Subcutaneous abdominal adipose tissue (tissue), 5 donors: ENCODE measurements around the gene PRF1.

Experiments
- H3K27ac ChIP-seq: one replicate; pipeline ENCODE4 v1.7.0; 2013; ENCODE audit warnings: low read depth, mild to moderate bottlenecking, inconsistent platforms, low read length, moderate library complexity
- H3K27me3 ChIP-seq, 5 donors: one replicate each; pipeline ENCODE4 v1.7.0; 2013; ENCODE audit warnings: low read length in 5 of 5, inconsistent platforms in 1 of 5; ENCODE audit not compliant: control insufficient read depth in 5 of 5, insufficient read depth in 4 of 5
- H3K36me3 ChIP-seq, 5 donors: one replicate each; pipeline ENCODE4 v1.7.0; 2013; ENCODE audit warnings: low read length in 5 of 5; ENCODE audit not compliant: control insufficient read depth in 5 of 5, insufficient read depth in 5 of 5
- H3K4me1 ChIP-seq, 5 donors: one replicate each; pipeline ENCODE4 v1.7.0; 2013; ENCODE audit warnings: low read length in 5 of 5, mild to moderate bottlenecking in 3 of 5, moderate library complexity in 1 of 5; ENCODE audit not compliant: control insufficient read depth in 5 of 5, insufficient read depth in 5 of 5
- H3K4me3 ChIP-seq, 5 donors: one replicate each; pipeline ENCODE4 v1.7.0; 2013; ENCODE audit warnings: low read length in 5 of 5, low read depth in 1 of 5
- H3K9ac ChIP-seq, 5 donors: one replicate each; pipeline ENCODE4 v1.7.0; 2013; ENCODE audit warnings: low read length in 5 of 5, mild to moderate bottlenecking in 4 of 5, moderate library complexity in 3 of 5
- H3K9me3 ChIP-seq, 5 donors: one replicate each; pipeline ENCODE4 v1.7.0; 2013; ENCODE audit warnings: low read length in 5 of 5; ENCODE audit not compliant: control insufficient read depth in 5 of 5
- donor health status: healthy.
- donor health status: healthy.
- donor health status: healthy.
- donor health status: healthy.
- donor health status: healthy.

PRF1 gene

DNA sequence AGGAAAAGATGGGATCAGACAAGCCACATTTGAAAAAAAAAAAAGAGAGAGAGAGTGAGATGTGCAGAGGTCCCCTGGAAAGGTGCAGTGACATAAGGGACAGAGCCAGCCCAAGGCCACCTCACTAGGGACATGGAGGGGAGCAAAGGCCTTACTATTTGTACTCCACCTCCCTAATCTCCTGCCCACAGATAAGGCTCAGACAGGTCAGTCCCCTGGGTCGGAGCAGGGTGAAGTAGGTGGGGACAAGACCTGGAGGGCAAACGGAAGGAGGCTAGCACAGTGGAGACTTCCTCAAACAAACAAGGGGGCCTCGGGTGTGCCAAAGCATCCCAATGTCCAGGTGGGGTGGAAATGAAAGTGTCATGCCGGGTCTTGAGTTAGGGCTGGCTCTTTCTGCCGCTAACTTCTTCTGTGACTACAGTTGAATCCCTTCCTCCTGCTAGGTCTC lies 7.0 kb downstream of the PRF1 start:
- H3K9me3 ChIP-seq = no peaks in the 10 kb centered on the region
- no peak overlapping the region for H3K4me3 ChIP-seq
- H3K27me3 ChIP-seq = peaks cover 0 to 3% (median 0%) of the 10 kb centered on the region in 5 donors
- no peak overlapping the region for H3K9ac ChIP-seq
- H3K27ac ChIP-seq = no peak overlapping the region
- no peaks in the 10 kb centered on the region for H3K4me1 ChIP-seq
- H3K36me3 ChIP-seq = no peaks in the 10 kb centered on the region

DNA sequence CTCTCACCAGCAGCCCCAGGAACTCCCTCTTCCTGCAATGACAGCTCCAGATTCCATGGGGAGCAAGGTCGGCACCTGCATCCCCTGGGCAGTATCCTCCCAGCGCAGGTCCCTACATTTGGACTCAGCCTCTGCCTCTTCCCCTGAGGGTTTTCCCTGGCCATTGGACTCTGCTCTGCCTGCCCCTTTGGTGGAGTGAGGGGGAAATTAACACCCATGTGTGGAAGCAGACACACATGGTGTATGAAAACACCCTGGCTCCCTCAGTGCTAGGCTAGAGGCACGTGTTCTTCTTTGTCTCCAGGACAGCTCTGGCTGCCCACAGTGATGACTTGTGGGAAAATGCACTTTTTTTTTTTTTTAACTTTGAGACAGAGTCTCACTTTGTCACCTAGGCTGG lies 8.4 kb downstream of the PRF1 start:
- Histone ChIP-seq H3K27me3 (peaks cover 0 to 3% (median 0%) of the 10 kb centered on the region in 5 donors), H3K27ac (no peak overlapping the region), H3K4me1 (peaks cover 0 to 13% (median 3%) of the 10 kb centered on the region in 5 donors), H3K36me3 (no peaks in the 10 kb centered on the region), H3K4me3 (no peak overlapping the region), H3K9ac (no peak overlapping the region), H3K9me3 (no peaks in the 10 kb centered on the region)

- Histone ChIP-seq H3K4me1 (peaks cover 0 to 15% (median 3%) of the 10 kb centered on the region in 5 donors), H3K4me3 (no peak overlapping the region), H3K36me3 (no peaks in the 10 kb centered on the region), H3K27me3 (peaks cover 0 to 3% (median 0%) of the 10 kb centered on the region in 5 donors), H3K27ac (no peak overlapping the region), H3K9ac (no peak overlapping the region), H3K9me3 (no peaks in the 10 kb centered on the region)
Observed at GRCh38 chr10:70593513-70593890, 9.0 kb downstream of the PRF1 start.

- H3K4me1 ChIP-seq = peaks cover 0 to 15% (median 3%) of the 10 kb centered on the region in 5 donors
- H3K4me3 ChIP-seq = no peak overlapping the region
- H3K9me3 ChIP-seq = no peaks in the 10 kb centered on the region
- no peak overlapping the region for H3K9ac ChIP-seq
- H3K27ac ChIP-seq = no peak overlapping the region
- H3K36me3 ChIP-seq = no peaks in the 10 kb centered on the region
- H3K27me3 ChIP-seq = peaks cover 0 to 3% (median 0%) of the 10 kb centered on the region in 5 donors
Observed at GRCh38 chr10:70592746-70593512, 9.6 kb downstream of the PRF1 start.

GRCh38 chr10:70592186-70592735 lies 10.3 kb downstream of the PRF1 start:
- Histone ChIP-seq H3K9ac (no peak overlapping the region), H3K36me3 (no peaks in the 10 kb centered on the region), H3K4me3 (no peak overlapping the region), H3K27ac (no peak overlapping the region), H3K27me3 (peaks cover 0 to 3% (median 0%) of the 10 kb centered on the region in 5 donors), H3K9me3 (no peaks in the 10 kb centered on the region), H3K4me1 (peaks cover 0 to 15% (median 3%) of the 10 kb centered on the region in 5 donors)

DNA sequence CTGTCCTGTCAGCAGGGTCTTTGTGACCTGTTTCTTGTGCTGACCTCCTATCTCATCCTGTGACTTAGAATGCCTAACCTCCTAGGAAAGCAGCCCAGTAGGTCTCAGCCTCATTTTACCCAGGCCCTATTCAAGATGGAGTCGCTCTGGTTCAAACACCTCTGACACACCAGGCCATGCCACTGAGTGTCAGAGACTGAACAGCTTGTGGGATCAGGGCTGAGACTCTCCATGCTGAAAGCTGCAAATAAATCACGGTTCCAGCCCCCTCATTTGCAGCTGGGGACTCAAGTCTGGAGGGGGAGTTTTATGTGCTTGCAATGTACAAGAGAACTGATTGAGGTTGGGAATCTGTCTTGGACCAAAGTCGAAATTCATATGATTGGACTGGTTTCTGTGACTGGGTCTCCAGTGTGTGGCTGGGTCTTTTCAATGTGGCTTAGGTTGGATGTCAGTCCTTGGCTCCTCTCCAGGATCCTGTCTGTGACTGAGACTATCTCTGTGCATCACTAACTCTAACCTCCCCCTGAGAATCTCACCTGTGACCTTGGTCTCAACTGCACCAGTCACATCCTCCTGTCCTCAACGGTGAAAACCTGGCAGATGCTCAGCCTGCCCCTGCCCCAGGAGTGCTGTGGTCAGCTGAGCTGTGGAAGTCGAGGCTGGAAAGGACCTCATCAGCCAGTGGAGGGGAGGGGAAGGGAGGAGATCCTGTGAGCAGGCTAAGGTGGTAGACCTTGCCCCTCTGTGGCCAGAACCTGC lies 11.7 kb downstream of the PRF1 start:
- no peak overlapping the region for H3K4me3 ChIP-seq
- no peaks in the 10 kb centered on the region for H3K36me3 ChIP-seq
- H3K27me3 ChIP-seq = peaks cover 0 to 3% (median 0%) of the 10 kb centered on the region in 5 donors
- no peaks in the 10 kb centered on the region for H3K9me3 ChIP-seq
- peaks cover 0 to 15% (median 3%) of the 10 kb centered on the region in 5 donors for H3K4me1 ChIP-seq
- no peak overlapping the region for H3K27ac ChIP-seq
- no peak overlapping the region for H3K9ac ChIP-seq

- H3K9ac ChIP-seq = no peak overlapping the region
- H3K36me3 ChIP-seq = no peaks in the 10 kb centered on the region
- no peaks in the 10 kb centered on the region for H3K9me3 ChIP-seq
- no peak overlapping the region for H3K4me3 ChIP-seq
- H3K27ac ChIP-seq = no peak overlapping the region
- H3K27me3 ChIP-seq = peaks cover 0 to 4% (median 3%) of the 10 kb centered on the region in 5 donors
- peaks cover 0 to 20% (median 6%) of the 10 kb centered on the region in 5 donors for H3K4me1 ChIP-seq
Observed at GRCh38 chr10:70589762-70590654, 12.5 kb downstream of the PRF1 start.

- Histone ChIP-seq H3K9ac (no peak overlapping the region), H3K4me1 (peaks cover 0 to 26% (median 11%) of the 10 kb centered on the region in 5 donors), H3K36me3 (no peaks in the 10 kb centered on the region), H3K27me3 (peaks cover 0 to 4% (median 0%) of the 10 kb centered on the region in 5 donors), H3K27ac (no peak overlapping the region), H3K4me3 (no peak overlapping the region), H3K9me3 (no peaks in the 10 kb centered on the region)
Observed at GRCh38 chr10:70588859-70589570, 13.5 kb downstream of the PRF1 start.

GRCh38 chr10:70588255-70588654 lies 14.3 kb downstream of the PRF1 start:
- H3K4me1 ChIP-seq = peaks cover 0 to 33% (median 11%) of the 10 kb centered on the region in 5 donors
- no peak overlapping the region for H3K27ac ChIP-seq

More at GRCh38 chr10:70588255-70588654, 14.3 kb downstream of the PRF1 start:
- Histone ChIP-seq H3K27me3 (peaks cover 0 to 4% (median 3%) of the 10 kb centered on the region in 5 donors), H3K36me3 (no peaks in the 10 kb centered on the region), H3K9me3 (no peaks in the 10 kb centered on the region), H3K4me3 (no peak overlapping the region), H3K9ac (no peak overlapping the region)
